ENCODE data around the gene CYTH3.

The CYTH3 gene

DNA sequence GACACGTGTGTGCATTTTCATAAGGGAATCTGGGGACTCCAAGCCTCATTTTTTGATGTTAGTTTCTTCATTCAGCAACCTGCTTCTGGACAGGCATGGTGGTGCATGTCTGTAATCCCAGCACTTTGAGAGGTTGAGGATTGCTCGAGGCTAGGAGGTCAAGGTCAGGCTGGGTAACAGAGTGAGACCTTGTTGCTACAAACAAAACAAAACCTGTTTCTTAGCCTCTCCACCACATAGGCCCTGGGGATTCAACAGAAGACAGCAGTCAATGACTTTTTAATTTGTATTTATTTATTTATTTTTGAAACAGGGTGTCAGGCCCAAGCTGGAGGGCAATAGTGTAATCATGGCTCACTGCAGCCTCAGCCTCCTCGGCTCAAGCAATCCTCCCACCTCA is 6.9 kb upstream of the CYTH3 start:
- DNase-seq, result no peak

- no peak for DNase-seq
These were observed 6.4 kb upstream of the CYTH3 start for GRCh38 chr7:6278749-6279310.

DNA sequence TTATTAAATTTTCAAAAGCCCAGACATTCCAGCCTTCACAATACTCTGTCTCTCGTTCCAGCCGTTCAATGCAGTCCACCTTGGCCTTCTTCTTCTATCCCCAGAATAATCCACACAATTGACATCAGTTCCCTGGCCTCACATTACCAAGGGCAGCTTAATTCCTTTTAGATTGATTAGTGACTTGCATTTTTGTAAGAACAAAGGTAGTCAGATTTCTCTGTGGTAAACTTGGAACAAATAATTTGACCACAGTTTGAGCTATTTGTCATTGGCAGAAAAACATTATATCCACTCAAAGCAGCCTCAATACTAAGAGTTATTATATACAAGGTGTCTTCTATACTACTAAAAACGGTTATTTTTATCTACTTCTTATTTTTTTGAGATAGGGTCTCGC is 5.1 kb upstream of the CYTH3 start:
- DNase-seq, result no peak

DNA sequence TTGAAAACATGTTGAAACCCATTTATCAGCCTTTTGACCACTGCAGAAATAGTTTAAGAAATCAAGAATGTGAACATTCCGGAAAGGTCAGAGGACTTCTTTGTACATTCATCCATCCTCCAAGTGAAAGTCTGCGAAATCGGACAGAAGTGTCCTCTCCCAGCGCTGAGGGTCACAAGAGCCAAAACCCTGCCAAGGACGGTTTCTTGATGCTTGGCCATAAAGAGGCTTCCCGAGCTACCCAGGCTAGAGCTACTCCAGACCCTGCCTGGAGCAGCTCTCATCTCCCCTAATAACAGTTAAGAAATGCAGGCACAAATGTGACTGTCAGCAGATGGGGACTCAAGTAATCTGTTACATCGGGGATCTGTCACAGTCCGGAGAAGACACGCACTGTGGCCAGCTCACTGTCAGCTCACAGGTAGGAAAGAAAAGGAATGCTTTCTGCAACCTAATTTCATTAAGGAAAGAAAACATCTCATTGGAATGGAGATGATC is 4.5 kb upstream of the CYTH3 start:
- no peak for DNase-seq

- DNase-seq, result no peak
These were observed 2.3 kb upstream of the CYTH3 start for GRCh38 chr7:6274743-6275142.

- no peak for DNase-seq
These were observed 1.6 kb upstream of the CYTH3 start for GRCh38 chr7:6273917-6274630.

GRCh38 chr7:6273380-6273837 is 985 bp upstream of the CYTH3 start:
- DNase-seq, result no peak

DNA sequence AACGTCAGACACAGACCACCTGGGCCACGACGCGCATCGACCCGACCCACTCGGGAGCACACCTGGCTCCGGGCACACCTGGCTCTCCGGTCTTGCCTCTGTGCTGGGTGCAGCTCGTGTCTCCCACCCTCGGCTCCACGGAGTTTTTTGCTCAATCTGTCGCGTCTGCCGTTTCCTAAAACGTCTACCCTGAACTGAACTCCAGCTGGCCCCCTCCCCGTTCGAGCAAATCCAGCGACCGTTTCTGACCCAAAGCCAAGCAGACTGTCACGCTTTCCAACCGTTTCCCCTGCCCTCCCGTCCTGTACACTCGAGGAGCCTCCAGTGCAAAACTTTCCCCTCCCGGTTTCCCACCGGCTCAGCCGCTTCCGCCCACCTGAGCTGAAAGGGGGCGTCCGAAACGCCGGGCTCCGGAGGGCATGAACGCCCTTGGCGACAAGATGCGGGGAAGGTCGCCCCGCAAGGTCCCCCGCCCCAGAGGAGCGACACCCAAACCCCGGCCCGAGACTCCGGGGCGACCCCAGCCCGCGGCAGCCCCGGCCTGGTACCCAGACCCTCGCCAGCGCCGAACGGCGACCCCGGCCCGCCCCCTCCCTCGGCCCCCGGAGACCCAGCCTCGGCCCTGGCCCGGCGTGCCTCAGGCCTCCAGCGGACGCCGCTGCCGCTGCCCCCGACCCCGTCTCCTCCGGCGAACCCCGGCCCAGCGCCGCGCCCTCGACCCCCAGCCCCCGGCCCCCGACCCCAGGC is 557 bp downstream of the CYTH3 start:
- DNase-seq, result peak; percentile 16 to 18

GRCh38 chr7:6271060-6271658 is 1.3 kb downstream of the CYTH3 start:
- peak; percentile 15 to 28 for DNase-seq

- no peak for DNase-seq
These were observed 2.9 kb downstream of the CYTH3 start for GRCh38 chr7:6269527-6269926.

- no peak for DNase-seq
These were observed 3.5 kb downstream of the CYTH3 start for GRCh38 chr7:6268907-6269306.

GRCh38 chr7:6268023-6268900 is 4.2 kb downstream of the CYTH3 start:
- no peak for DNase-seq

GRCh38 chr7:6266699-6267098 is 5.7 kb downstream of the CYTH3 start:
- DNase-seq, result no peak

- DNase-seq, result no peak
These were observed 10.2 kb downstream of the CYTH3 start for GRCh38 chr7:6262221-6262620.

DNA sequence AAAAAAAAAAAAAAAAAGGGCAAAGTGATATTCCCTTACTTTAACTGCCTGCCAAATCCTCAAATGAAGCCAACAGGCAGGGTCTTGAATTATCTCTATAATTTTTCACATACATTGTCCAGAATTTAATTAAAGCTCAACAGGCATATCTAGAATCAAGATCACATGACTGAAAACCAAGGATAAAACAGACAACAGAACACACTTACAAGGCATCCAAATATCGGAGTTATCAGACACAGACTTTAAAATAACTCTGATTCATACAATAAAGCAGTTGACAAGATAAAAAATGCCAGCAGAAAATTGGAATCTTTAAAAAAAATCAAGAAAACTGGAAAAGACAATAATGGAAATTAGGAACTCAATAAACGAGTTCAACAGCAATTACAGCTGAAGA is 10.7 kb downstream of the CYTH3 start:
- DNase-seq, result no peak

- DNase-seq, result no peak
These were observed 11.9 kb downstream of the CYTH3 start for GRCh38 chr7:6260291-6261187.

DNA sequence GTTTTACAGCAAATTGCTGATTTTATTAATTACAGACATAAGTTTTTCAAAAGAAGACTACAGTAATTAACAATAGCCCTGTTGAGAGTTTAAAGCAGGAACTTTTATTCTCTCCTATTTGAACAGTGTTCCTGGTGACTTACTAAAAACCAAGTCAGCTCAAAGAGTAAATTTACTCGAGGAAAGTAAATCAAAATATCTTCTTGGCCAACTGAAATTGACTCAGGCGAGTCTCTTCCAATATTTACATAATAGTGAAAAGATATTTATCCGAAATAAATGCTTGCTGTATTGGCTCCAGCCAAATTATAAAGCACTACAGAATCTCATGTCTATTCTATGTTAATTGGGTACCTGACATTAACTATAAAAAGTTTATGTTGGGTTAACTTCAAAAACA is 13.2 kb downstream of the CYTH3 start:
- no peak for DNase-seq

DNA sequence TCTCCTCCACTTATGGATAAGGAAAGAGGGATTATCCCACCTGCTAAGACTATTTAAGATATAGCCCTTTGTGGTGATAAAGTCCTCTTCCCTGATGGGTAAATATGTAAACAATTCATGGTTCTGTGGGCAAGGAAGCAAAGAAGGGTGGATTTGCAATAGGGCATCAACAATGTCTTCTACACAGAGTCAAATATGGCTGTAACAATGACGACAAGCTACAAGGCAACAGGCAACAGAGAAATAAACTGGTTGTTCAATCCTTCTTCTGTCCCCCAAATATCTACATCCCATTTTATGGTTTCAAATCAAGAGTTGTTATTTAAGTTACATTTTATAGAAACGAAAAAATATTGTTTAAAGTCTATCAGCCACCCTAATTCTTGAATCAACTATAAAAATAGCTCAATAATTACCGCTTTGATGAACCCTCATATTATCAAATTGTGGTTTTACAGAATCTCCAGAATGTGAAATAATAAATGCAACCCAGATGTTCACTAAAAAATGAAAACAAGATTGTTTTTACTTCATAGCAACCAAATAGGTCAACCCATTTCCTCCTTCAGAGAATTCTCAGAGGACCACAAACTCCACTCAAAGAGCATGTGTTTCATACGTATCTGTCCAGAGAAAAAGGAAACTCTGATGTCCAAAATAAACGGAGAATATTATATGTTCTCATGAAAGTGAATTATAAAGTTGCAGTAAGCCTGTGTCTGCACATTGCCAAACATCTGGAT is 13.8 kb downstream of the CYTH3 start:
- DNase-seq, result no peak

GRCh38 chr7:6257675-6258074 is 14.7 kb downstream of the CYTH3 start:
- no peak for DNase-seq

DNA sequence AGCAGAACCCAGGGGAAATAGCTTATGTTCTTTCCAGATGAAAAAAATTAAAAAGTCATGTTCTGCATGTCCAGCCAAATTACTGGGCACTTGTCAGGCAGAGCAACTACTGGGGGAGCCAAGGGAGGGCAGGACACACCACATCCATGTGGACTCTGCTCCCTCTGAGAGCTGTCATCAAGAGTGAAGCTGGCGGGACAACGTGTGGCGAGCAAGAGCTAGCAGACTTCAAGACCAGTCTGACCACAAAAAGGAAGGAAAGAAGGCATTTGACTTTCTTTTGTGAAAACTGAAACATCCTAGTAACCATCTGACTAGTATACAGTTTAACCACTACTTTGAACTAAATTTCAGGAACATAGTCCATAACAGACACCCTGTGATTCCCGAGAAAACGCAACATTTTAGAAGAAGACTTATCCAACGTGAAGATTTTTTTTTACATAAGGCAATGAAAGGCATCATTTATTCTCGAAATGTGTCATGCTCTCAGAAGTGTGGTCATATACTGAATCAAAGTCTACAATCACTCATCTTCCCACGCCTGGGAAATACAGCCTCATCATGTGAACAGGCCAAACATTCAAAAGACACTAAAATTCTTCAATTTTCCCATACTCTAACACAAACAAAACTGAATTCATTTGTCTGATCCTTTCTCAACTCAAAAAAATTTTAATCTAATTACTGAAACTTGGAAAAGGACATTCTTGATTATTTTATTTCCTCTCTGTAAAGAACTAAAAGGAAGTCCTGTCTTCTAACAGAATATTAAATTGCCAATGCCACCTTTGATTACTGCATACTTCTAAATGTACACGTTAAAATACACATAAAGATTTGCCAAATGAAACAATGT is 15.5 kb downstream of the CYTH3 start:
- peak; percentile 13 to 22 for DNase-seq
